HepG2 (cell line): ENCODE results near the gene OARD1. TPM values are rescaled to one million over a fixed set of nuclear protein-coding genes. Genes with fewer than 3 reads are reported as not detected.

ENCODE experiments used
- AKNA ChIP-seq: sonication (generic); formaldehyde crosslinking; IDR thresholded peaks from 2 replicates; pipeline ENCODE4 v1.4.0; 2020; ENCODE audit warnings: missing genetic modification reagents, borderline replicate concordance
- KAT2B ChIP-seq: fragments of 150-350 bp; IDR thresholded peaks from 2 replicates; pipeline ENCODE4 v1.6.1; 2014; ENCODE audit warnings: low read depth, low read length, borderline replicate concordance
- KIAA2018 ChIP-seq: sonication (generic); formaldehyde crosslinking; IDR thresholded peaks from 2 replicates; pipeline ENCODE4 v1.5.0; 2020; ENCODE audit warnings: mild to moderate bottlenecking, missing genetic modification reagents, borderline replicate concordance
- ZFX ChIP-seq: sonication (generic); formaldehyde crosslinking; IDR thresholded peaks from 2 replicates; pipeline ENCODE4 v1.4.0; 2020; ENCODE audit warnings: mild to moderate bottlenecking, low read depth, missing genetic modification reagents, moderate library complexity
- ZNF891 ChIP-seq: sonication (generic); formaldehyde crosslinking; IDR thresholded peaks from 2 replicates; pipeline ENCODE4 v1.5.0; 2020; ENCODE audit warnings: mild to moderate bottlenecking, missing genetic modification reagents
- polyA plus RNA-seq, 8 experiments: library from polyadenylated mRNA; depleted of rRNA in 3 of 8; stranded (reverse) in 7 of 8; unstranded in 1 of 8; fragments of >200 nt; fragmentation: Illumina TruSeq in 4 of 8; extraction: Trizol in 4 of 8; gene quantifications; 2 replicates each; pipeline versions ENCODE4 v1.2.1 to v1.2.3, GENCODE V29; 2011 to 2016; ENCODE audit warnings: low read depth in 4 of 8, missing spikeins in 1 of 8, mixed read lengths in 1 of 8; ENCODE audit not compliant: insufficient read depth in 1 of 8
- total RNA-seq, 5 experiments: library from RNA; depleted of rRNA; stranded (reverse); fragments of >200 nt; fragmentation: Illumina TruSeq; extraction: Trizol; gene quantifications; 2 replicates each; pipeline ENCODE4 v1.2.3, GENCODE V29; 2016; ENCODE audit warnings: low read depth in 1 of 5

Gene OARD1
- total and polyA plus RNA-seq, 2 of the 13 experiments (the other 11 are each of a cell fraction or from before 2014, with no cell fraction given) = 18.4 to 49.0 TPM

DNA sequence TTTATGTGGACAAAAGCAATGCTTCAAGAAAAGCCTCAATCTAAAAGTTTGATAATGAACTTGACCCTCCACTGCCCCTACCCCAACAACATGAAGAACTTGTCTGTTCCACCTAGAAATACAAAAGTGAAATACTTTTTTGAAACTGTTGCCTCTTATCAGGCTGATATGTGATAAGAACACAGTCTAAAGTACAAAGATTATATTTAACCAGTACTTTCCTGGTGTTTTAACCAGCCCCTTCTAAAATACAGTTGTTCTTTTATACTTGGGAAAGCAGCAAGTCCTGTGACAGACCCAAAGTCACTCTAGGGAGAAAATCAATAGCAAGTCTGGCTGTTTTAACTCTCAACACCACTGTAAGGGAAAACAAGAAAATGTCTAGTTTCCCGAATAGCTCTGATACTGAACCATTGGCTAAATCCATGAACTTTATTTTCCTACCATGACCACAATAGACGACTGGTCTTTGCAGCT is 6.6 kb downstream of the OARD1 start (continued):
- TF ChIP-seq KIAA2018 (CRISPR knock-in tag) (no peak), ZNF891 (no peak), AKNA (CRISPR knock-in tag) (no peak), ZFX (CRISPR knock-in tag) (no peak), KAT2B (0 out of 2 replicates have a peak, but pooled peaks have one; percentile 33)
